DOHH2 (cell line): ENCODE results near the gene MOXD1.

Experiments
- CTCF ChIP-seq: fragments of 200-600 bp; sonication (generic); IDR thresholded peaks from one replicate; pipeline ENCODE4 v1.5.1; 2014; ENCODE audit warnings: antibody characterized with exemption, mild to moderate bottlenecking, low read depth, low read length; ENCODE audit not compliant: poor library complexity, severe bottlenecking
- EZH2phosphoT487 ChIP-seq: fragments of 200-600 bp; sonication (generic); IDR thresholded peaks from 2 replicates; pipeline ENCODE4 v1.6.1; 2017; ENCODE audit warnings: borderline replicate concordance, mild to moderate bottlenecking, antibody characterized with exemption, low read length, moderate library complexity, mixed read lengths

- TF ChIP-seq CTCF (no peak), EZH2phosphoT487 (no peak)
Measured at GRCh38 chr6:132380358-132381029, 20.8 kb downstream of the MOXD1 start.
